H1 (cell line): Measurements from ENCODE around the gene PJVK. TPM values are rescaled to one million over a fixed set of nuclear protein-coding genes. Genes with fewer than 3 reads are reported as not detected.

Experiments used
- CTCF ChIA-PET: fragments of 300-600 bp; sonication (Branson Sonifier 250); formaldehyde crosslinking; loops from one replicate; lab custom pipeline; 2021; ENCODE audit not compliant: partially characterized antibody; lab: Charles Lee
- POLR2A ChIA-PET: fragments of 300-600 bp; sonication (Branson Sonifier 250); formaldehyde crosslinking; loops from one replicate; lab custom pipeline; 2021; ENCODE audit warnings: inconsistent platforms; ENCODE audit not compliant: partially characterized antibody; lab: Charles Lee
- DNase-seq, 2 experiments: peaks; one replicate each; pipeline versions ENCODE4 v3.0.0 to v3.0.0-alpha.2; 2010 to 2022; ENCODE audit warnings: low spot score in 2 of 2, low read depth in 1 of 2, mixed read lengths in 1 of 2
- FAIRE-seq: peaks from 2 replicates; lab custom pipeline; 2011; peaks lifted over from hg19 to GRCh38; lab: Jason Lieb, UNC
- H2AFZ ChIP-seq: 2 replicates; pipeline ENCODE4 v1.8.1; 2012; ENCODE audit warnings: low read length, inconsistent platforms
- H2AK5ac ChIP-seq: 2 replicates; pipeline ENCODE4 v1.6.1; 2013; ENCODE audit warnings: low read depth, low read length
- H2BK120ac ChIP-seq: replicated peaks from 2 replicates; pipeline ENCODE3; 2013; ENCODE audit warnings: low read depth, low read length, inconsistent platforms
- H2BK12ac ChIP-seq: 2 replicates; pipeline ENCODE4 v1.6.1; 2013; ENCODE audit warnings: low read depth, low read length
- H2BK15ac ChIP-seq: 2 replicates; pipeline ENCODE4 v1.6.1; 2013; ENCODE audit warnings: low read length
- H2BK20ac ChIP-seq: 2 replicates; pipeline ENCODE4 v1.6.1; 2013; ENCODE audit warnings: low read length
- H2BK5ac ChIP-seq: 2 replicates; pipeline ENCODE4 v1.6.1; 2013; ENCODE audit warnings: low read depth, low read length
- H3K14ac ChIP-seq: 2 replicates; pipeline ENCODE4 v1.6.1; 2013; ENCODE audit warnings: inconsistent platforms; ENCODE audit not compliant: insufficient read length
- H3K18ac ChIP-seq: 2 replicates; pipeline ENCODE4 v1.6.1; 2013; ENCODE audit warnings: low read length; ENCODE audit errors: extremely low read depth
- H3K23ac ChIP-seq: 2 replicates; pipeline ENCODE4 v1.6.1; 2013; ENCODE audit warnings: inconsistent platforms; ENCODE audit not compliant: insufficient read length
- H3K23me2 ChIP-seq: 2 replicates; pipeline ENCODE4 v1.6.1; 2013; ENCODE audit warnings: low read depth, low read length
- H3K27ac ChIP-seq: 2 replicates; pipeline ENCODE4 v1.6.1; 2011; ENCODE audit warnings: low read depth, low read length, inconsistent platforms
- H3K27me3 ChIP-seq, 4 experiments: replicated peaks in 1 of 4; 1 replicate in 1 of 4; 2 replicates in 3 of 4; pipeline versions ENCODE4 v1.6.1 to v1.8.1; 2011 to 2013; ENCODE audit warnings: low read length in 3 of 4, mild to moderate bottlenecking in 3 of 4, inconsistent platforms in 2 of 4, mixed read lengths in 2 of 4, moderate library complexity in 1 of 4; ENCODE audit not compliant: control insufficient read depth in 3 of 4, insufficient read depth in 3 of 4; ENCODE audit errors: extremely low read depth in 1 of 4
- H3K36me3 ChIP-seq, 4 experiments: 2 replicates each; pipeline versions ENCODE4 v1.6.1 to v1.8.1; 2011 to 2013; ENCODE audit warnings: mild to moderate bottlenecking in 4 of 4, low read length in 3 of 4, moderate library complexity in 2 of 4, control low read depth in 1 of 4, inconsistent platforms in 1 of 4; ENCODE audit not compliant: insufficient read depth in 4 of 4, control insufficient read depth in 2 of 4
- H3K4ac ChIP-seq: replicated peaks from 2 replicates; pipeline ENCODE3; 2013; ENCODE audit warnings: low read length, low read depth, mixed read lengths, inconsistent platforms; ENCODE audit not compliant: insufficient read length
- H3K4me1 ChIP-seq, 4 experiments: replicated peaks in 1 of 4; 1 replicate in 1 of 4; 2 replicates in 3 of 4; pipeline versions ENCODE4 v1.6.1 to v1.8.1; 2011 to 2013; ENCODE audit warnings: low read length in 3 of 4, inconsistent platforms in 2 of 4, mixed read lengths in 1 of 4; ENCODE audit not compliant: insufficient read depth in 4 of 4, control insufficient read depth in 3 of 4
- H3K4me2 ChIP-seq, 2 experiments: 2 replicates each; pipeline versions ENCODE4 v1.6.1 to v1.8.1; 2011 to 2013; ENCODE audit warnings: low read depth in 2 of 2, low read length in 2 of 2, control low read depth in 1 of 2, inconsistent platforms in 1 of 2, mild to moderate bottlenecking in 1 of 2; ENCODE audit not compliant: insufficient read depth in 1 of 2
- H3K4me3 ChIP-seq, 4 experiments: fragments of 200-600, 300-600 bp in 1 of 4; sonication (generic), shearing (Covaris generic), sonication (Bioruptor Twin) in 1 of 4; 2 replicates each; pipeline versions ENCODE4 v1.5.1 to v1.8.1; 2011 to 2016; ENCODE audit warnings: low read length in 4 of 4, low read depth in 3 of 4, control low read depth in 2 of 4, inconsistent platforms in 2 of 4, mild to moderate bottlenecking in 2 of 4, mixed read lengths in 1 of 4, moderate library complexity in 1 of 4; ENCODE audit not compliant: insufficient read depth in 2 of 4; ENCODE audit errors: extremely low read depth in 1 of 4
- H3K56ac ChIP-seq: replicated peaks from 2 replicates; pipeline ENCODE3; 2013; ENCODE audit warnings: low read depth, mild to moderate bottlenecking, mixed read lengths, low read length, inconsistent platforms; ENCODE audit not compliant: insufficient read length
- H3K79me1 ChIP-seq: 2 replicates; pipeline ENCODE4 v1.6.1; 2013; ENCODE audit warnings: low read depth, low read length, control low read depth
- H3K79me2 ChIP-seq, 2 experiments: 2 replicates each; pipeline versions ENCODE4 v1.6.1 to v1.8.1; 2012 to 2013; ENCODE audit warnings: low read length in 2 of 2, mild to moderate bottlenecking in 2 of 2, inconsistent platforms in 1 of 2; ENCODE audit not compliant: insufficient read depth in 2 of 2, control insufficient read depth in 1 of 2
- H3K9ac ChIP-seq, 4 experiments: replicated peaks in 1 of 4; 1 replicate in 1 of 4; 2 replicates in 3 of 4; pipeline versions ENCODE4 v1.6.1 to v1.8.1; 2011 to 2013; ENCODE audit warnings: low read depth in 3 of 4, low read length in 3 of 4, control low read depth in 2 of 4, mild to moderate bottlenecking in 2 of 4, moderate library complexity in 2 of 4, inconsistent platforms in 1 of 4; ENCODE audit errors: extremely low read depth in 1 of 4
- H3K9me3 ChIP-seq, 2 experiments: 2 replicates each; pipeline versions ENCODE4 v1.6.1 to v1.8.1; 2012 to 2013; ENCODE audit warnings: mild to moderate bottlenecking in 2 of 2, moderate library complexity in 2 of 2, control low read depth in 1 of 2, inconsistent platforms in 1 of 2, low read depth in 1 of 2, low read length in 1 of 2, mixed read lengths in 1 of 2; ENCODE audit not compliant: insufficient read depth in 2 of 2
- H4K20me1 ChIP-seq, 2 experiments: replicated peaks in 1 of 2; 2 replicates each; pipeline versions ENCODE3 to v1.8.1; 2011 to 2013; ENCODE audit warnings: inconsistent platforms in 2 of 2, low read length in 2 of 2, mild to moderate bottlenecking in 1 of 2; ENCODE audit not compliant: insufficient read depth in 2 of 2, control insufficient read depth in 1 of 2
- H4K5ac ChIP-seq: 2 replicates; pipeline ENCODE4 v1.6.1; 2013; ENCODE audit warnings: low read length, low read depth, mixed read lengths, inconsistent platforms; ENCODE audit not compliant: insufficient read length
- H4K8ac ChIP-seq: 2 replicates; pipeline ENCODE4 v1.8.0; 2013; ENCODE audit warnings: mild to moderate bottlenecking, moderate library complexity, low read length, inconsistent platforms; ENCODE audit not compliant: insufficient read depth; ENCODE audit errors: extremely low read depth
- H4K91ac ChIP-seq: replicated peaks from 2 replicates; pipeline ENCODE3; 2013; ENCODE audit warnings: low read length, mixed read lengths, inconsistent platforms; ENCODE audit not compliant: insufficient read length
- ATF2 ChIP-seq: IDR thresholded peaks from 2 replicates; pipeline ENCODE4 v1.6.1; 2012; ENCODE audit warnings: low read length, inconsistent platforms
- CBX5 ChIP-seq: fragments of 300-800, 300-1000 bp; sonication (generic); IDR thresholded peaks from 2 replicates; pipeline ENCODE4 v1.7.1; 2016; ENCODE audit warnings: antibody characterized with exemption, low read length, low read depth
- JUND ChIP-seq: IDR thresholded peaks from 2 replicates; pipeline ENCODE4 v1.6.1; 2011; ENCODE audit warnings: mild to moderate bottlenecking, improper control_type of control experiment, low read length
- PHF8 ChIP-seq: fragments of 200-600 bp; sonication (generic); conservative IDR thresholded peaks from 2 replicates; pipeline ENCODE4 v1.7.1; 2012; ENCODE audit warnings: low read depth, mild to moderate bottlenecking, inconsistent platforms, low read length, moderate library complexity
- RBBP5 ChIP-seq: IDR thresholded peaks from 2 replicates; pipeline ENCODE4 v1.7.1; 2012; ENCODE audit warnings: low read depth, mild to moderate bottlenecking, inconsistent platforms, low read length, moderate library complexity, borderline replicate concordance
- RXRA ChIP-seq: IDR thresholded peaks from 2 replicates; pipeline ENCODE4 v1.6.1; 2011; ENCODE audit warnings: low read depth, mild to moderate bottlenecking, low read length, moderate library complexity; ENCODE audit not compliant: insufficient read depth
- SAP30 ChIP-seq: fragments of 300-600 bp; sonication (generic); IDR thresholded peaks from 2 replicates; pipeline ENCODE4 v1.7.1; 2012; ENCODE audit warnings: low read length, moderate library complexity, mild to moderate bottlenecking, inconsistent platforms; ENCODE audit not compliant: insufficient read depth, insufficient replicate concordance
- SIN3A ChIP-seq, 2 experiments: IDR thresholded peaks in 1 of 2; conservative IDR thresholded peaks in 1 of 2; 2 replicates each; pipeline ENCODE4 v1.6.1; 2011 to 2012; ENCODE audit warnings: low read length in 2 of 2, improper control_type of control experiment in 1 of 2, low read depth in 1 of 2, mild to moderate bottlenecking in 1 of 2
- TAF1 ChIP-seq: IDR thresholded peaks from 2 replicates; pipeline ENCODE4 v1.6.1; 2011; ENCODE audit warnings: mild to moderate bottlenecking, low read depth, low read length
- YY1 ChIP-seq: IDR thresholded peaks from 2 replicates; pipeline ENCODE4 v1.6.1; 2011; ENCODE audit warnings: low read depth, mild to moderate bottlenecking, low read length
- WGBS, 2 experiments: shearing (Covaris generic) in 1 of 2; methylation state at CpG; one replicate each; pipeline versions ENCODE4 v1.1.6 to v1.1.7; 2013 to 2015; ENCODE audit warnings: low lambda C conversion rate in 2 of 2, mixed read lengths in 2 of 2, inconsistent platforms in 1 of 2, low coverage in 1 of 2, missing lambda C conversion rate in 1 of 2; ENCODE audit not compliant: insufficient replicate concordance in 2 of 2, insufficient coverage in 1 of 2, insufficient read length in 1 of 2; ENCODE audit errors: extremely low coverage in 1 of 2, missing lambda C conversion rate in 1 of 2; 5-methylcytosine and 5-hydroxymethylcytosine counted together
- polyA plus RNA-seq, 7 experiments: library from polyadenylated mRNA; depleted of rRNA in 3 of 7; stranded (reverse) in 5 of 7; unstranded in 2 of 7; fragments of >200 nt in 5 of 7; fragments of 200-250 nt in 2 of 7; gene quantifications; 1 replicate in 5 of 7; 2 replicates in 1 of 7; 4 replicates in 1 of 7; pipeline versions ENCODE4 v1.2.1 to v1.2.3, GENCODE V29; 2011 to 2013; ENCODE audit warnings: missing spikeins in 2 of 7, mixed read lengths in 2 of 7
- total RNA-seq: library from RNA; stranded (reverse); fragmentation: NEBNext Ultra II Directional; extraction: Animal tissue kit (Norgen Biotek cat#: 25700); gene quantifications from 2 replicates; pipeline ENCODE4 v1.2.1, GENCODE V29; 2021

PJVK gene
- total and polyA plus RNA-seq, 2 of the 8 experiments (the other 6 are each of a cell fraction or from before 2014, with no cell fraction given): 2.4 to 2.8 TPM

GRCh38 chr2:178491612-178492011 lies 40.4 kb downstream of the PJVK start:
- H3K4me2 ChIP-seq: no peak overlapping the region
- H3K27me3 ChIP-seq: peaks cover 0 to 1% (median 0%) of the 10 kb centered on the region in 4 experiments; a peak in 1 of 7 replicates
- H2BK15ac ChIP-seq: no peak overlapping the region
- H2BK120ac ChIP-seq: no peak overlapping the region
- H3K27ac ChIP-seq: no peak overlapping the region
- no peaks in the 10 kb centered on the region; the same call in 1 of the 2 replicates for H3K79me1 ChIP-seq
- no peak overlapping the region for H2BK20ac ChIP-seq
- no peaks in the 10 kb centered on the region for H3K4me1 ChIP-seq
- H3K4ac ChIP-seq: no peak overlapping the region
- H2BK12ac ChIP-seq: no peak overlapping the region
- no peak for DNase-seq
- H3K56ac ChIP-seq: no peak overlapping the region
- H3K36me3 ChIP-seq: peaks cover 0 to 18% (median 10%) of the 10 kb centered on the region in 4 experiments; a peak in 6 of 8 replicates
- no peak overlapping the region for H2AFZ ChIP-seq
- POLR2A ChIA-PET: no interaction called here
- no peaks in the 10 kb centered on the region for H3K23me2 ChIP-seq
- peaks cover 0 to 1% of the 10 kb centered on the region in 2 experiments for H4K20me1 ChIP-seq
- H3K23ac ChIP-seq: no peak overlapping the region
- no peak overlapping the region for H3K4me3 ChIP-seq
- H2BK5ac ChIP-seq: no peak overlapping the region
- no peak overlapping the region for H3K14ac ChIP-seq
- H3K79me2 ChIP-seq: no peaks in the 10 kb centered on the region
- FAIRE-seq: no peak
- H3K9me3 ChIP-seq: no peaks in the 10 kb centered on the region
- WGBS, 2 experiments: 86% methylated on average over 6 of the region's 6 CpGs; no CpG with 5 or more reads in 1 of the 2 experiments
- no peak overlapping the region for H4K5ac ChIP-seq
- H2AK5ac ChIP-seq: no peak overlapping the region
- H4K91ac ChIP-seq: no peak overlapping the region
- CTCF ChIA-PET: interaction anchor here (1.4 kb wide), 1 partner anchor 31 kb away, joined by 3 read pairs; no protein-coding TSS in a partner anchor
- H3K18ac ChIP-seq: no peak overlapping the region
- H3K9ac ChIP-seq: no peak overlapping the region
- H4K8ac ChIP-seq: no peak overlapping the region
- TF ChIP-seq PHF8: no peak
- no peak for TF ChIP-seq TAF1
- no peak for TF ChIP-seq SIN3A (conservative IDR thresholded peaks at IDR 0.05 in 1 of 2, IDR thresholded peaks at IDR 0.05 in 1 of 2; ENCODE audit: low read depth in 1 of 2, low read length in 2 of 2)
- no peak for TF ChIP-seq YY1
- no peak for TF ChIP-seq RXRA
- TF ChIP-seq SAP30: no peak
- no peak for TF ChIP-seq CBX5
- TF ChIP-seq ATF2: no peak
- no peak for TF ChIP-seq RBBP5
- no peak for TF ChIP-seq JUND
